SIG-M5 treated with dmso at 0.1 percent for 504 hours (cell line): ENCODE data around the gene TTBK2.

Experiments
- DNase-seq: peaks from one replicate; lab custom pipeline; 2025; ENCODE audit not compliant: unreplicated experiment; lab: John Stamatoyannopoulos, UW

The TTBK2 gene

DNA sequence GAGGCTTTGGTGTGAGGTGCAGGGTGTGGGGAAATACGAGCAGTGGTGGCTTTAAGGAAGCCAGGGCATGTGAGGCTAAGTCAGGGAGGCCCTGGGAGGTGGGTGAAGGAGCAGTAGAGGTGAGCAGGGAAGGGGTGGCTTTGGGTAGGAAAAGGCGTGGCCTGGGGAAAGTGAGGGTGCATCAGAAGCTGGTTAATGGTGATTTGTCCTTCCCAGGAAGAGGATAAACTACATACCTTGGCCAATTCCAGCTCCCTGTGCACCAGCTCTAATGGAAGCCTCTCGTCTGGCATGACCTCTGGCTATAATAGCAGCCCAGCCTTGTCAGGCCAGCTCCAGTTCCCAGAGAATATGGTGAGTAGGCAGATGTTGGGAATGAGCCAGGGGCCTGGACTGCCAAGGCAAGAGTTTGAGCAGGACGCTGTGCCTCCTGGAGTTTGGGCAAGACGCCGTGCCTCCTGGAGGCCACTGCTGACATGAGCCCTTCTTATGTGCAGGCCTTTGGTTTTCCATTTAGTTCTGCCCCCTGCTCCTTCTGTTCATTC lies 225.0 kb downstream of the TTBK2 start:
- DNase-seq, result no peak

GRCh38 chr15:42694398-42694797 lies 226.2 kb downstream of the TTBK2 start:
- DNase-seq, result no peak

DNA sequence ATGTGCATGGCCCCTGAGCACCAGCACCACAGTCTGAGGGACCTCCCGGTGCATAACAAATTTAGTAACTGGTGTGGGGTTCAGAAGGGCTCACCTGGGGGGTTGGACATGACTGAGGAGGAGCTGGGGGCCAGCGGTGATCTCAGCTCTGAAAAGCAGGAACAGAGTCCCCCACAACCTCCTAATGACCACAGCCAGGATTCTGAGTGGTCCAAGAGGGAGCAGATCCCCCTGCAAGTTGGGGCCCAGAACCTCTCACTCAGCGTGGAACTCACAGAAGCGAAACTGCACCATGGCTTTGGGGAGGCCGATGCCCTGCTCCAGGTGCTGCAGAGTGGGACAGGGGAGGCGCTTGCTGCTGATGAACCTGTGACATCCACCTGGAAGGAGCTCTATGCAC lies 226.6 kb downstream of the TTBK2 start:
- DNase-seq, result no peak

- no peak for DNase-seq
Measured at GRCh38 chr15:42693496-42693895, 227.1 kb downstream of the TTBK2 start.

- DNase-seq, result no peak
Measured at GRCh38 chr15:42692997-42693396, 227.6 kb downstream of the TTBK2 start.

DNA sequence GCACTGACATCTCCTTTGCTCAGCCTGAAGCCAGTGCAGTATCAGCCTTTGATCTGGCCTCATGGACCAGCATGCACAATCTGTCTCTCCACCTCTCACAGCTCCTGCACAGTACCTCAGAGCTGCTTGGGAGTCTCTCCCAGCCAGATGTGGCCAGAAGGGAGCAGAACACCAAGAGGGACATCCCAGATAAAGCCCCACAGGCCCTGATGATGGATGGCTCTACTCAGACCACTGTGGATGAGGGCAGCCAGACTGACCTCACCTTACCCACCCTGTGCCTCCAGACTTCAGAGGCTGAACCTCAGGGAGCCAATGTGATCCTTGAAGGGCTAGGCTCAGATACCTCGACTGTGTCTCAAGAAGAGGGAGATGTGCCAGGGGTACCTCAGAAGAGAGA lies 228.0 kb downstream of the TTBK2 start:
- no peak for DNase-seq

DNA sequence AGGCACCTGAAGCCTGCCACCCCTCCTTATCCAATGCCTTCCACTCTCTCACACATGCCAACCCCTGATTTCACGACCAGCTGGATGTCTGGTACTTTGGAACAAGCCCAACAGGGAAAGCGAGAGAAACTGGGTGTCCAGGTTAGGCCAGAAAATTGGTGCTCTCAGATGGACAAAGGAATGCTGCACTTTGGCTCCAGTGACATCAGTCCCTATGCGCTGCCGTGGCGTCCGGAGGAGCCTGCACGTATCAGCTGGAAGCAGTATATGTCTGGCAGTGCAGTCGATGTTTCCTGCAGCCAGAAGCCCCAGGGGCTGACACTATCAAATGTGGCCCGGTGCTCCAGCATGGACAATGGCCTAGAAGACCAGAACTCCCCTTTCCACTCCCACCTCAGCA lies 228.8 kb downstream of the TTBK2 start:
- no peak for DNase-seq

- DNase-seq, result no peak
Measured at GRCh38 chr15:42691308-42691707, 229.3 kb downstream of the TTBK2 start.
